Measurements from ENCODE around the gene MXD3.
"Not testable (repeated sequence)": the region's sequence is repeated elsewhere in the genome, so short reads cannot be mapped to it uniquely, and the experiment has no call there.

Gene MXD3

DNA sequence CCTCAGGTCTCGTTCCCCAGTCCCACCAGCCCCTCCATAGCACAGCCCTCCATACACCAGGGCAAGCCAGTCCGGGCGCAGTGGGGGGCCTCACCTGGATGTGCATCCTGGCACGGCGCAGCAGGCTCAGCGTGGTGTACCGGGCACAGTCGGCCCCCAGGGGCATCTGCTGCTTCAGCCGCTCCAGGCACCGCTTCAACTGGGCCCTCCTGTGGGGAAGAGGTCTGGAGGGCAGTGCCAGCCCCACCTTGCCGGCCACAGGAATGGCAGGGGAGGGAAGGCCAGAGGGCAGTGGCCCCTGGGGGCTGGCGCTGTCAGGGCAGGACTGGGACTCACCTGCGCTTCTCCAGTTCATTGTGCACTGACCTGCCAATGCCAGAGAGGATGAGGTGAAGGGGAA, 1.4 kb downstream of the MXD3 start:
- no peaks in the 10 kb centered on the region for H3K9me3 Mint-ChIP-seq
- peaks cover 31% of the 10 kb centered on the region for H3K36me3 Mint-ChIP-seq (ENCODE audit: insufficient read depth)
- H3K27me3 Mint-ChIP-seq: no peaks in the 10 kb centered on the region
- peaks cover 36 to 43% of the 10 kb centered on the region in 2 donors for H3K4me1 Mint-ChIP-seq (ENCODE audit: low read depth in 2 of 2)
- H3K27ac Mint-ChIP-seq: peak overlapping the region in 1 of 2 donors; percentile 75
- H3K4me3 Mint-ChIP-seq: peak overlapping the region; percentile 82 to 83
- no peak for ATAC-seq (replicated peaks)
- DNase-seq: no peak

DNA sequence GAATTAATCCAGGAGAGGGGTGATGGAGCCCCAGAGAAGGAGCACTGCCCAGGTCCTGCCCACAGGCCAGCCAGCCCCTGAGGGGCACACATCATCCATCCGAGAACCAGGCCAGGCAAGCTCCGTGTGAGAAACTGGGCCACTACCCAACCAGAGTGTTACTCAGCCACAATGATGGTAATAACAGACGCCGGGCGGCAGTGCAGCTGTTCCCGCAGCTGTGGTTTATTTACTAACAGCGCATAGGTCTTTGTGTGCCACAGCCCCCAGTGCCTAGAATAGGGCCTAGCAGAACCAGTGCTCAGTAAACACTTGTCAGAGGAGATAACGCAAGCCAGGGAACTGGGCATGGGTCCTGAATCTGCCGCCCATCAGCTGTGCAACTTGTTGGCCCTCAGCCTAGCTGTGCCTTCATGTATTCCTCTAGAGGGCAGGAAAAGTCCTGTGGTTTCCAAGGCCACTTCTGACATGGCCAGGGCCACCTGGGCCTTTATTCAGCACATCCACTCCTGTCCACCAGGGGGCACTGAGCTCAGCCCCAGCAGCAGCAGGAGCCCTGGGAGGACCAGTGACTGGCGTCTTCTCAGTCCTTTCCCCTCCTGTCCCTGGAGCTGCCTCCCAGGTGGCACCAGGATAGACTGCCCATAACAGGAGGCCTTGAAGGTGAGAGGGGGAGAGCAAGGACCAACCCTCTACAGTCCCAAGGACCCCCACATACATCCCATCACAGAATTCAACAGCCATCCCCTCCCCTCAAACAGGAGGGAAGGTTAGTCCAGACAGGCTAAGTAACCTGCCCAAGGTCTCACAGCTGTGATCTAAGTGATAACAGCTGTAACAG, 2.1 kb downstream of the MXD3 start:
- peak; percentile 64 to 68 (median 66) for DNase-seq
- peak; percentile 26 for ATAC-seq (replicated peaks)
- Mint-ChIP-seq H3K9me3 (no peaks in the 10 kb centered on the region), H3K4me3 (peak overlapping the region; percentile 49 to 83), H3K27me3 (no peaks in the 10 kb centered on the region), H3K27ac (peak overlapping the region in 1 of 2 donors; percentile 75), H3K36me3 (ENCODE audit: insufficient read depth) (peaks cover 37% of the 10 kb centered on the region), H3K4me1 (ENCODE audit: low read depth in 2 of 2) (peaks cover 42 to 51% of the 10 kb centered on the region in 2 donors)

DNA sequence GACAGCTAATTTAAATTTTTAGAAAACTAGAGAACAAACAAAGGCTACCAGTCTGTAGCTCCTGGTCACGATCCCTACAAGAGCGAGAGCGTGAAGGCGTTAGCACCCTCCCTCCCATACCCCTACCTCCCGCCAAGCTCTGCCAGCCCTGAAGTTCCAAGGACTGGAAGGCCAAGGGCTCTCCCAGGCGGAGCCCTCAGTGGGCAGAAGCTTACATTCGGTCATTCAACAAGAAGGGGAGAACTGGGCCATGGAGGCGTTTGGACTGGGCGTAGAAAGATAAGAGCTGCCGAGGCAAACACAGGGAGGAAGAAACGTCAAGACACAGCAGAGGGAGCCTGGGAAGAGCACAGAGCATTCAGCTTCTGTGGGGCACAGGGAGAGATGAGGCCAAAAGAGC, 3.0 kb downstream of the MXD3 start:
- H3K4me1 Mint-ChIP-seq (ENCODE audit: low read depth in 2 of 2): peaks cover 50 to 59% of the 10 kb centered on the region in 2 donors
- H3K27ac Mint-ChIP-seq: peak overlapping the region in 1 of 2 donors; percentile 75
- DNase-seq (no peak), ATAC-seq (replicated peaks) (no peak)
- peak overlapping the region; percentile 25 to 83 for H3K4me3 Mint-ChIP-seq
- H3K36me3 Mint-ChIP-seq (ENCODE audit: insufficient read depth): peaks cover 45% of the 10 kb centered on the region
- H3K27me3 Mint-ChIP-seq: no peaks in the 10 kb centered on the region
- H3K9me3 Mint-ChIP-seq: no peaks in the 10 kb centered on the region

DNA sequence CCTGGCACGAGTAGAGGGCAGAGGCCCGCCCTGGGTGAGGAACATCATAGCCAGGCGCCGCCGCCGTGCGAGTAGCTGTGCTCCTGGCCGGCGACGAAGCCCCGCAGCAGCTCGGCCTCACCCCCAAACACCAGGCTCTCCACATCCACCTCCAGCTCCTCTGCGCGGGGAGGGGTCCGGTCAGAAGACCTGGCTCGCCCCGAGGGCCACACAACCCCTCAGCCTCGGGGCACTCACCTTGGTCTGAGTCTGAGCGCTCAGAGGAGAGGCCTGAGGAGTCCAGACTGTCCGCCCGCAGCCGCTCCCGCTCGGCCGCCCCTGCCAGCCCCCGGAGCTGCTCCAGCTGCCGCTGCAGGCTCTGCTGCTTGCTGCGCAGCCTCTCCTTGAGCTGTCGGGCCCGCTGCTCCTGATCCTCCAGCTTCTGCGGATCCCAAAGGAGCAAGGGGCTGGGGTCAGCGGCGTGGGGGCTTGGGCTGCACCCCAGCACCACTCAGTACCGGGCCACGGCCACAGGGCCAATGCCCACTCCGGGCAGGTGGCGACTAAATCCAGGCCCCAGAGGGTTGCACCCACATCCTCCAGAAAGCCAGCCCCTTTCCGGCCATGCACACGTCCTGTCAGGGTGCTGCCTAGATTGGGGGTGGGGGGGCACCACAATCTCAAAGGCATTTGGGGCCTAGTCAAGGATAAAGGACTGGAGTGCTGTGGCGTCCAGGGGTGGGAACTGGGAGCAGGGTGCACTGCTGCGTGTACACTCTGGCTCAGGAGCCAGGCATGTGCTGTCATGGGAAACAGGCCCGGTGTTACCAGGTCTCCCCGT, 3.9 kb downstream of the MXD3 start:
- peak overlapping the region in 1 of 2 donors; percentile 20 for H3K27ac Mint-ChIP-seq
- DNase-seq: no peak
- peaks cover 48 to 59% of the 10 kb centered on the region in 2 donors for H3K4me1 Mint-ChIP-seq (ENCODE audit: low read depth in 2 of 2)
- H3K27me3 Mint-ChIP-seq: no peaks in the 10 kb centered on the region
- H3K4me3 Mint-ChIP-seq: peak overlapping the region; percentile 13 to 34
- ATAC-seq (replicated peaks): no peak
- peaks cover 53% of the 10 kb centered on the region for H3K36me3 Mint-ChIP-seq (ENCODE audit: insufficient read depth)
- no peaks in the 10 kb centered on the region for H3K9me3 Mint-ChIP-seq

DNA sequence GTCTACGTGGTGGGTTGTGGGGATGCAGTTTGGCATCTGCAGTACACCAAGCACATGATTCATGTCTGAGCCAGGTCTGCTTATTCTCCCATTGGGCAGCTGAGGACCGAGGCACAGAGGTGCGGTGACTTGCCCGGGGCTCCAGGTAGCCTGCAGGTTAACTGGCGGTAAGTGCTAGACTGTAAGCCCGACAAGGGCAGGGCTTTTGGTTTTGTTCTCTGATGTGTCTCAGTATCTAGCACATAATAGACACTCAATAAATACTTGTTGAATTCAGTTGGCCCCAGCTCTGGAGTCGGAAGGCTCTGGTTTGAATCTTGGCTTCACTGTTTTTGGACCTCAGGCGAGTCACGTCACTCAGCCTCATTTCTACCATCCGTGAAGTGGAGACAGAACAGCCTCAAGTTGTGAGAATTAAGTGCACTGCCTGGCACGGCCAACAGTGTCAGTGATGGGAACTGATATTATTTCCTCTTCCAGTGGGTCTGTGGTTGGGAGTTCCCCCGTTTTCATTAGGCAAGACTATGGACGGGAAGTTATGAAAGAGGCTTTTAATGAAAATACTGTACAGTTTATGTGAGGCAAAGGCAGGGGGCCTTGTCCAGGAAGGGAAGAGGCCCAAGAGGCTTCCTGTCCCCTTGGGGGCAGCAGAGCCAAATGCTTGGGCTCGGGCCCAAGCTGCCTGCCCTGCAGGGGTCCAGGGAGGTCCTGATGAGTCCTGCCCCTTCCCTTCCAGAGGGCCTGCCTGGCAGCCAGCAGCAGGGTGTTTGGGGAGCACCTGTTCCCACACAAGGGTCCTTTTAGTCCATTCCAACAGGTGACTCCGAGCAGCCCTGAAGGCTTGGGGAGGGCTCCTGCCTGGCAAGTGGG, 4.8 kb downstream of the MXD3 start:
- peaks cover 52 to 61% of the 10 kb centered on the region in 2 donors for H3K4me1 Mint-ChIP-seq (ENCODE audit: low read depth in 2 of 2)
- no peaks in the 10 kb centered on the region for H3K9me3 Mint-ChIP-seq
- H3K27me3 Mint-ChIP-seq: no peaks in the 10 kb centered on the region
- peak overlapping the region in 1 of 2 donors; percentile 72 for H3K27ac Mint-ChIP-seq
- peaks cover 62% of the 10 kb centered on the region for H3K36me3 Mint-ChIP-seq (ENCODE audit: insufficient read depth)
- ATAC-seq (replicated peaks): no peak
- peak overlapping the region in 1 of 2 donors; percentile 37 for H3K4me3 Mint-ChIP-seq
- no peak for DNase-seq

DNA sequence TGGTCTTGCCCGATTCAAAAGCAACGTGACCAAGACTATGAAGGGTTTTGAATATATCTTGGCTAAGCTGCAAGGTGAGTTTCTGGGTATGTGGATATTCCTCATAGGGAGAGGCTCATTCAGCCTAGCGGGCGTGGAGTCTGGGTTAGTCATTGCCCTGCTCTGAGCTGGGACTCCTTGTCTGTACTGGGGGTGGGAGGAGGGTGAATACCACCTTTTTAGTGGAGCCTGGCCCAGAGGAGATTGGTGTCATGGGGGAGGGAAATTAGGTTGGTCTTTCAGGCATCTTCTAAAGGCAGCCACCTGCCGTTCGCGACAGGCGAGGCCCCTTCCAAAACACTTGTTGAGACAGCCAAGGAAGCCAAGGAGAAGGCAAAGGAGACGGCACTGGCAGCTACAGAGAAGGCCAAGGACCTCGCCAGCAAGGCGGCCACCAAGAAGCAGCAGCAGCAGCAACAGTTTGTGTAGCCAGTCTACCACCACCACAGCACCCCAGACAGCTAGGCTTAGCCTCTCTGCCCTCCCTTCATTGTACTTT, 5.5 kb downstream of the MXD3 start:
- peak overlapping the region; percentile 72 to 97 for H3K27ac Mint-ChIP-seq
- H3K36me3 Mint-ChIP-seq (ENCODE audit: insufficient read depth): peaks cover 66% of the 10 kb centered on the region
- not testable (repeated sequence) for H3K9me3 Mint-ChIP-seq; DNase-seq; ATAC-seq (replicated peaks); H3K27me3 Mint-ChIP-seq
- H3K4me1 Mint-ChIP-seq (ENCODE audit: low read depth in 2 of 2): peaks cover 57 to 63% of the 10 kb centered on the region in 2 donors
- peak overlapping the region; percentile 92 to 94 for H3K4me3 Mint-ChIP-seq

DNA sequence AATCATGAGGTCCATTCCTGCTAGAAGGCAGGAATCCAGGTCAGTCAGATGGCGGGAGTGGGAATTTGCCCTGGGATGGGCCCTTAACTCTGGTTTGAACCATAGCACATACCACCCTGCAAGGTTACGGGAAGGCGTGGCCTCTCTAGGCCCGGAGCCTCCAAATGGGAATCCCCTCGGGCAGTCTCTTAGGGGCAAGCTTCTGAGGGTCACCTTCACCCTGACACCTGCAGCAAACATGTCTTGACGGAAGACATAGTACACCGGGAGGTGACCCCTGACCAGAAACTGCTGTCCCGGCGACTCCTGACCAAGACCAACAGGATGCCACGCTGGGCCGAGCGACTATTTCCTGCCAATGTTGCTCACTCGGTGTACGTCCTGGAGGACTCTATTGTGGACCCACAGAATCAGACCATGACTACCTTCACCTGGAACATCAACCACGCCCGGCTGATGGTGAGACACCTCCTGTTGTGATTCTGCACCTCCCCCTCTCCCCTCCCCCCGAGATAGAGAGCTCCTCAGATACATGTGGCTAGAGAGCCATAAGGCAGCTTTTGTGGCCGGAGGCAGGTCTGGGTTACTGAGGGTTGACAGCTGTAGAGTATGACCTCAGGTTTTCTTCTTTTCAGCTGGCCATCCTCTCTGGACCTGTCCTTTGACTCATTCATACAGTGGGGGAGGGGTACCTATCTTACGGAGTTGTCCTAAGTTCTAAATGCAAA, 7.1 kb downstream of the MXD3 start:
- H3K27ac Mint-ChIP-seq: peak overlapping the region; percentile 92 to 97

DNA sequence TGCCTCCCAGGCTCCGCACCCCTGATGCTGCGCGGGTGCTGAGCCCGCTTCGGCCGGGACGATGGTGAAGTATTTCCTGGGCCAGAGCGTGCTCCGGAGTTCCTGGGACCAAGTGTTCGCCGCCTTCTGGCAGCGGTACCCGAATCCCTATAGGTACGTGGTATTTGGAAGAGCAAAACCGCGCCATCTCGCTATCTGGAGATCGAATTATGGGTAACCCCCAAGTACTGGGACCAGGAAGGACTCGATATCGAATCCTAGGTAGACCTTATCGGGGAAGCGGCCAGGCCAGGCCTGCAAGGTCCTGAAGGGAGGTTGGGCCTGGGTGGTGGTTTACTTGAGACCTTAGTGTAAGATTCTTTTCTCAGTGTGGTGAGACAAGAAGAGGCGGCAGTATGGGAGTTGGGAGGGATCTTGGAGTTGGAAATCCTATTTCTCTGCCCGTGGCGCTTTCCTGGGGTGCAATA, 7.7 kb downstream of the MXD3 start:
- peak overlapping the region; percentile 92 to 97 for H3K27ac Mint-ChIP-seq
- peaks cover 63% of the 10 kb centered on the region in 2 donors for H3K4me1 Mint-ChIP-seq (ENCODE audit: low read depth in 2 of 2)
- DNase-seq (no peak), ATAC-seq (replicated peaks) (peak; percentile 2)
- H3K36me3 Mint-ChIP-seq (ENCODE audit: insufficient read depth): peaks cover 68% of the 10 kb centered on the region
- no peaks in the 10 kb centered on the region for H3K9me3 Mint-ChIP-seq
- H3K27me3 Mint-ChIP-seq: no peaks in the 10 kb centered on the region
- peak overlapping the region; percentile 92 to 94 for H3K4me3 Mint-ChIP-seq

More for the DNA sequence above, 7.1 kb downstream of the MXD3 start:
- H3K9me3 Mint-ChIP-seq: no peaks in the 10 kb centered on the region
- peaks cover 67% of the 10 kb centered on the region for H3K36me3 Mint-ChIP-seq (ENCODE audit: insufficient read depth)
- H3K4me3 Mint-ChIP-seq: peak overlapping the region; percentile 92 to 94
- H3K4me1 Mint-ChIP-seq (ENCODE audit: low read depth in 2 of 2): peaks cover 62 to 64% of the 10 kb centered on the region in 2 donors
- H3K27me3 Mint-ChIP-seq: no peaks in the 10 kb centered on the region
- DNase-seq (no peak), ATAC-seq (replicated peaks) (no peak)

DNA sequence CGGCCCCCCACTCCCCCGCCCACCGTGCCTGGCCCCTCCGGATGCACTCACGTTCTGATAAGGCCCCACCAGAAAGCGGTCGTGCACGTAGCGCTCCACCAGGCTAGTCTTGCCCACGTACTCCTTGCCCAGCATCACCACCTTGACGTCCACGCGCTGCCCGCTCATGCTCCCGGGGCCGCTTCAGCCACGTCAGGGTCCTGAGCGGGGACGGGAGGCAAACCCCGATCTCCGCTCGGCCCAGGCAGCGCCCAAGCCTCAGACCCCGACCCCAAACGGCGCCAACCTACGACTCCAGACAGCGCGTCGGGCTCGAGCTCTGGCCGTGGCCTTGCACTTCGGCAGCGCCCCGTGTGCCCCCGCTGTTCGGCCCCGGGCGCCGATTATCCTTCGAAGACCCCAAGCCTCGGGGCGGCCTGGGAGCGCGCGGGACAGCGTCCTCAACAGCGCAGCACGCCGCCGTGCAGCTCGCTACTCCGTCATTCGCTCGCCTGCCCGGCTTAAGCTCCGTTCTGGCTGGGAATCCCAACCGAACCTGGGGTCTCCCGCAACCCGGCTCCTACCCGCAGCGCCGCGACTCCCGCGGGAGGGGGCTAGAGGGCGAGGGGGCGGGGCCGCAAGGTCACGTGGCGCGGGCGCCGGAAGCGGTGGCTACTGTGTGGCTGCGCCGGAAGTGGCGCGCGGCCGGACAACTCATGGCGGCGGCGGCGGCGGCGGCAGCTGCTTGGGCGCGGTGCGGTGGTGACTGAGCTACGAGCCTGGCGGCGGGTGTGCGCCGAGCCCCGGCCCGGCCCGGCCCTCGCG, 8.4 kb downstream of the MXD3 start, which contains the start of the genes PRELID1 and RAB24:
Gene PRELID1, plus strand, starts transcription at position 679 of the 804 bp plus-strand sequence. CDS start 187 bp downstream, outside the sequence.
Gene RAB24, minus strand, starts transcription at position 599 of the 804 bp plus-strand sequence. Its CDS starts 431 bp downstream, at position 168.
- DNase-seq (peak; percentile 87 to 90 (median 88)), ATAC-seq (replicated peaks) (peak; percentile 74)
- H3K9me3 Mint-ChIP-seq: no peaks in the 10 kb centered on the region
- H3K4me3 Mint-ChIP-seq: peak within 1 kb of the TSS; percentile 92 to 94
- peaks cover 59 to 62% of the 10 kb centered on the region in 2 donors for H3K4me1 Mint-ChIP-seq (ENCODE audit: low read depth in 2 of 2)
- H3K36me3 Mint-ChIP-seq (ENCODE audit: insufficient read depth): peaks cover 69% of the 10 kb centered on the region
- no peaks in the 10 kb centered on the region for H3K27me3 Mint-ChIP-seq
- H3K27ac Mint-ChIP-seq: peak within 1 kb of the TSS; percentile 92 to 97

DNA sequence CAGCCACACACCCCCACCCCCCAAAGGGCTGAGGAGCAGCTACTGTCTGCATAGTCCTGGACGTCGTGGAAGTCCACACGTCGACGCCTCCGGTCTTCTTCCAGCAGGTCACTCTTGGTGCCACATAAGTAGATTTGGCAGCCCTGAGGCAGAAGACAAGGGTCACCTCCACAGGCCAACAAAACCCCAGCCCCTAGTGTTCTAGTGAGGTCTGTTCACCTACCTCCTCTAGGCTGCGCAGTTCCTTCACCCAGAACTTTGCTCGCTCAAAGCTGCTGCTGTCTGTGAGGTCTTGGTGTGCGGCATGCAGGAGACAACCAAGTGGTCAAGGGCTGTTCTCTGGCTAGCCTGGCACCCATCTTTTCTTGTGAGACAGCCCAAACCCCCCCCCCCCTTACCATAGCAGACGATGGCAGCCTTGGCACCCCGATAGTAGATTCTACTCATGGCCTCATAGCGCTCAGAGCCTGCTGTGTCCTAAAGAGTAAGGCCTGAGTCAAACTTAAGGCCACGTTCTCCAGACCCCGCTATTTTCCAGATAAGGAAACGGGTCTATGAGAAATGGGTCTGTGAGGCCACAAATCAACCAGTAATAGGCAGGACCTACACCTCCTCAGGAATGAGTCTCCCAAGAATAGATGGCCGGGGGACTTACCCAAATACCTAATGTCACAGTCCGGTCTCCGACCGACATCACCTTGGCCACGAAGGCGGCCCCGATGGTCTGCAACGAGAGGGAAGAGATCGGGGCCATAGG, 9.2 kb downstream of the MXD3 start:
- Mint-ChIP-seq H3K27ac (peak overlapping the region; percentile 92 to 97), H3K4me1 (ENCODE audit: low read depth in 2 of 2) (peaks cover 58 to 62% of the 10 kb centered on the region in 2 donors), H3K27me3 (no peaks in the 10 kb centered on the region), H3K36me3 (ENCODE audit: insufficient read depth) (peaks cover 70% of the 10 kb centered on the region), H3K4me3 (peak overlapping the region; percentile 92 to 94), H3K9me3 (no peaks in the 10 kb centered on the region)
- ATAC-seq (replicated peaks) (no peak), DNase-seq (no peak)

Data from effector memory CD8-positive, alpha-beta T cell (primary cell).